Measurements from ENCODE around the gene PRIM2.

- TF ChIP-seq EZH2phosphoT487 (IDR thresholded peaks at IDR 0.05; ENCODE audit: insufficient read depth, low read depth) (no peak), EZH2 (IDR thresholded peaks at IDR 0.05; ENCODE audit: insufficient read depth, poor library complexity, severe bottlenecking) (no peak)
These were observed 10.6 kb downstream of the PRIM2 start for GRCh38 chr6:57328074-57328473.

Measured in GM23248 (cell line).